Measurements from ENCODE around the gene AKNAD1.

AKNAD1 gene

GRCh38 chr1:108780937-108781574 lies 75.8 kb downstream of the AKNAD1 start:
- DNase-seq: no peak

- DNase-seq: no peak
Observed at GRCh38 chr1:108779455-108779854, 77.4 kb downstream of the AKNAD1 start.

- no peak for DNase-seq
Observed at GRCh38 chr1:108777839-108778238, 79.1 kb downstream of the AKNAD1 start.

GRCh38 chr1:108767708-108768107 lies 89.2 kb downstream of the AKNAD1 start:
- DNase-seq: no peak

GRCh38 chr1:108767115-108767514 lies 89.8 kb downstream of the AKNAD1 start:
- DNase-seq: no peak

Data from fibroblast of skin of right biceps (primary cell).